Natural killer cell (primary cell): ENCODE measurements around the gene BCL6. TPM values are rescaled to one million over a fixed set of nuclear protein-coding genes. Genes with fewer than 3 reads are reported as not detected.

Experiments
- ATAC-seq, 3 donors: fragments of 150-1000 bp in 2 of 3; fragments of 200-7000 bp in 1 of 3; cut with Tn5 transposase; 1 replicate in 1 of 3; 2 replicates in 2 of 3; pipeline ENCODE4 v1.10.0; 2021; ENCODE audit warnings: mild to moderate bottlenecking in 2 of 3, moderate library complexity in 2 of 3
- DNase-seq, 2 donors: peaks; one replicate each; pipeline versions ENCODE4 v3.0.0 to v3.0.0-alpha.2; 2013 to 2021; ENCODE audit warnings: mixed read lengths in 1 of 2
- H3K27ac ChIP-seq: one replicate; pipeline ENCODE4 v1.5.1; 2013; ENCODE audit warnings: mild to moderate bottlenecking, low read length
- H3K27me3 ChIP-seq: one replicate; pipeline ENCODE4 v1.6.1; 2013; ENCODE audit warnings: low read length; ENCODE audit not compliant: control insufficient read depth, insufficient read depth
- H3K36me3 ChIP-seq: one replicate; pipeline ENCODE4 v1.6.1; 2013; ENCODE audit warnings: low read length; ENCODE audit not compliant: control insufficient read depth, insufficient read depth
- H3K4me1 ChIP-seq: one replicate; pipeline ENCODE4 v1.6.1; 2013; ENCODE audit warnings: low read length; ENCODE audit not compliant: control insufficient read depth, insufficient read depth
- H3K4me3 ChIP-seq: one replicate; pipeline ENCODE4 v1.5.1; 2013; ENCODE audit warnings: low read length
- H3K9me3 ChIP-seq: one replicate; pipeline ENCODE4 v1.6.1; 2013; ENCODE audit warnings: low read length; ENCODE audit not compliant: control insufficient read depth, insufficient read depth
- H3K27ac Mint-ChIP-seq, 2 donors: one replicate each; pipeline ENCODE4 v1.8.0; 2022; ENCODE audit warnings: mild to moderate bottlenecking in 2 of 2, mixed read lengths in 2 of 2, moderate library complexity in 1 of 2
- H3K27me3 Mint-ChIP-seq, 2 donors: one replicate each; pipeline ENCODE4 v1.8.0; 2022; ENCODE audit warnings: low read depth in 2 of 2, mixed read lengths in 2 of 2
- H3K36me3 Mint-ChIP-seq: one replicate; pipeline ENCODE4 v1.8.0; 2022; ENCODE audit warnings: mixed read lengths
- H3K4me1 Mint-ChIP-seq, 2 donors: one replicate each; pipeline ENCODE4 v1.8.0; 2022; ENCODE audit warnings: mixed read lengths in 2 of 2
- H3K4me3 Mint-ChIP-seq: one replicate; pipeline ENCODE4 v1.8.0; 2022; ENCODE audit warnings: mild to moderate bottlenecking, moderate library complexity, mixed read lengths
- H3K9me3 Mint-ChIP-seq, 2 donors: one replicate each; pipeline ENCODE4 v1.8.0; 2022; ENCODE audit warnings: mixed read lengths in 2 of 2
- CTCF ChIP-seq: fragments of 200-600 bp; IDR thresholded peaks from one replicate; pipeline ENCODE4 v1.8.0; 2022; ENCODE audit warnings: antibody characterized with exemption
- WGBS: methylation state at CpG from one replicate; pipeline ENCODE4 v1.1.7; 2013; ENCODE audit warnings: missing lambda C conversion rate; ENCODE audit not compliant: insufficient coverage; 5-methylcytosine and 5-hydroxymethylcytosine counted together
- intact Hi-C: fragments of 100-400 bp; cut with micrococcal nuclease; formaldehyde crosslinking; loops from one replicate; pipeline ENCODE4 v1.14.2; 2022
- total RNA-seq, 4 donors: library from RNA; stranded (reverse); fragments of 120-200 nt in 1 of 4; gene quantifications; one replicate each; pipeline versions ENCODE4 v1.2.3 to v1.2.4, GENCODE V29; 2013 to 2022

BCL6 gene
- total RNA-seq, 3 donors from 2014 or later (not counting 1 experiment from before 2014, with no cell fraction given): 41.0 to 59.0 (median 45.2) TPM

GRCh38 chr3:187725653-187726370, 19.5 kb downstream of the BCL6 start:
- no peak overlapping the region for H3K4me3 ChIP-seq
- no peaks in the 10 kb centered on the region for H3K4me1 ChIP-seq
- H3K27ac ChIP-seq: no peak overlapping the region
- no peaks in the 10 kb centered on the region for H3K9me3 Mint-ChIP-seq
- no peak overlapping the region for H3K4me3 Mint-ChIP-seq
- no peak for ATAC-seq
- no peak for DNase-seq
- intact Hi-C loops: no loop called here
- no peak for TF ChIP-seq CTCF
- H3K27me3 ChIP-seq: no peaks in the 10 kb centered on the region
- H3K36me3 ChIP-seq: peaks cover 92% of the 10 kb centered on the region
- no peak overlapping the region for H3K27ac Mint-ChIP-seq
- peaks cover 33% of the 10 kb centered on the region for H3K36me3 Mint-ChIP-seq
- no peaks in the 10 kb centered on the region for H3K4me1 Mint-ChIP-seq
- no peaks in the 10 kb centered on the region for H3K9me3 ChIP-seq
- H3K27me3 Mint-ChIP-seq: no peaks in the 10 kb centered on the region
- 99% methylated on average over 6 of the region's 7 CpGs for WGBS

DNA sequence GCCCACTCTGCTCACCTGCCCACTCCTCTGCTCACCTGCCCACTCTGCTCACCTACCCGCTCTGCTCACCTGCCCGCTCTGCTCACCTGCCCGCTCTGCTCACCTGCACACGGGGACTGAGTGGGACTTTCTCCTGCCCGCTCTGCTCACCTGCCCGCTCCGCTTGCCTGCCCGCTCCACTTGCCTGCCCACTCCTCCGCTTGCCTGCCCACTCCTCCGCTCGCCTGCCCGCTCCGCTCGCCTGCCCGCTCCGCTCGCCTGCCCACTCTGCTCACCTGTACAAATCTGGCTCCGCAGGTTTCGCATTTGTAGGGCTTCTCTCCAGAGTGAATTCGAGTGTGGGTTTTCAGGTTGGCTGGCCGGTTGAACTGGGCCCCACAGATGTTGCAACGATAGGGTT, 20.0 kb downstream of the BCL6 start:
- no peak for ATAC-seq
- Histone ChIP-seq H3K27me3 (no peaks in the 10 kb centered on the region), H3K9me3 (no peaks in the 10 kb centered on the region), H3K4me3 (no peak overlapping the region), H3K36me3 (peaks cover 87% of the 10 kb centered on the region), H3K27ac (no peak overlapping the region), H3K4me1 (no peaks in the 10 kb centered on the region)
- Mint-ChIP-seq H3K36me3 (peaks cover 33% of the 10 kb centered on the region), H3K4me1 (no peaks in the 10 kb centered on the region), H3K27ac (no peak overlapping the region), H3K27me3 (no peaks in the 10 kb centered on the region), H3K4me3 (no peak overlapping the region), H3K9me3 (no peaks in the 10 kb centered on the region)
- 97% methylated on average over 22 of the region's 22 CpGs for WGBS
- intact Hi-C loops: no loop called here
- no peak for DNase-seq
- no peak for TF ChIP-seq CTCF

DNA sequence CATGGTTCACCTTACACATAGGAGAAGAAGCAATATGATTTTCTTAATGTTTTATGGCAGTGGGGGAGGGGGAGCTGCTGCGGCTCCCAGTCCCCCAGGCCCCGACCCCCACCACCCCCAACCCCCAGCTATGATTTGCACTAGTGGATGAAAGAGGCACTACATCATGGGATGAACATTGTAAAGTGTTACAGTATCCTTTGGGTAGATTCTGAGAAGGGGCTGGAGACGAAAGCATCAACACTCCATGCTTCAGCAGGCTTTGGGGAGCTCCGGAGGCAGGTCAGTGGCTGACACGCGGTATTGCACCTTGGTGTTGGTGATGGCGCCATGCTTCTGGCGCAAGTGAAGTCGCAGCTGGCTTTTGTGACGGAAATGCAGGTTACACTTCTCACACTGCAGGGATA, 23.1 kb downstream of the BCL6 start:
- H3K4me1 Mint-ChIP-seq: no peaks in the 10 kb centered on the region
- no peak overlapping the region for H3K27ac Mint-ChIP-seq
- H3K27me3 Mint-ChIP-seq: no peaks in the 10 kb centered on the region
- no peaks in the 10 kb centered on the region for H3K4me1 ChIP-seq
- H3K36me3 Mint-ChIP-seq: peaks cover 33% of the 10 kb centered on the region
- H3K4me3 ChIP-seq: no peak overlapping the region
- H3K4me3 Mint-ChIP-seq: no peak overlapping the region
- intact Hi-C loops: no loop called here
- no peak overlapping the region for H3K27ac ChIP-seq
- ATAC-seq: no peak
- no peak for DNase-seq
- H3K9me3 ChIP-seq: no peaks in the 10 kb centered on the region
- peaks cover 58% of the 10 kb centered on the region for H3K36me3 ChIP-seq
- WGBS: 88% methylated on average over 8 of the region's 10 CpGs
- TF ChIP-seq CTCF: no peak
- H3K27me3 ChIP-seq: no peaks in the 10 kb centered on the region
- H3K9me3 Mint-ChIP-seq: no peaks in the 10 kb centered on the region

DNA sequence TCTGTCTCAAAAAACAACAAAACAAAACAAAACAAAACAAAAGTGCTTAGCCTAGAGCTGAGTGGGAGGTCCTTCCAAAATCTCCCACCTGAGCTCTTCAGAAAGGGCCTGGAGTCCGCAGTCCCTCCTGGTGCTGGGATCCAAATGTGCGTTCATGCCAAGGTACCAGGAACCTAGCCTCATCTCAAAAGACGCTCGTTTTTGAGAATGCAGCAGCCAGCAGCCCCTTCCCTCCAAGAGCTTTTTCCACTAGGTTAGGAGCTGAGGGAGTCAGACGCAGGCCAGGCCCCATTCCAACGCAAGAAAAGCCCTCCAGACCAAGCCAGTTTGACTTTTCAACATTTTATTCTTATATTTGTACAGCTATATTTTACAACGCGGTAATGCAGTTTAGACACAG, 24.2 kb downstream of the BCL6 start:
- WGBS: 97% methylated on average over 8 of the region's 8 CpGs

More for the DNA sequence above, 24.2 kb downstream of the BCL6 start:
- H3K36me3 ChIP-seq: peaks cover 46% of the 10 kb centered on the region
- Mint-ChIP-seq H3K27me3 (no peaks in the 10 kb centered on the region), H3K4me3 (no peak overlapping the region), H3K9me3 (no peaks in the 10 kb centered on the region), H3K4me1 (no peaks in the 10 kb centered on the region), H3K27ac (no peak overlapping the region), H3K36me3 (peaks cover 27% of the 10 kb centered on the region)
- no peak overlapping the region for H3K27ac ChIP-seq
- TF ChIP-seq CTCF: no peak
- no peaks in the 10 kb centered on the region for H3K27me3 ChIP-seq
- H3K4me3 ChIP-seq: no peak overlapping the region
- DNase-seq: no peak
- no peaks in the 10 kb centered on the region for H3K4me1 ChIP-seq
- ATAC-seq: no peak
- intact Hi-C loops: no loop called here
- no peaks in the 10 kb centered on the region for H3K9me3 ChIP-seq
